ENCODE results near the gene GABPB1. TPM values are rescaled to one million over a fixed set of nuclear protein-coding genes. Genes with fewer than 3 reads are reported as not detected.

Gene GABPB1
- polyA plus RNA-seq, 3 donors, result 12.9 to 15.1 (median 14.9) TPM

- Mint-ChIP-seq H3K27ac (peak overlapping the region; percentile 99 to 100 (median 99)), H3K9me3 (no peaks in the 10 kb centered on the region), H3K4me1 (peaks cover 48% of the 10 kb centered on the region), H3K4me3 (peak overlapping the region; percentile 93 to 96), H3K36me3 (peaks cover 17% of the 10 kb centered on the region in 2 donors), H3K27me3 (ENCODE audit: low read depth in 3 of 3) (no peaks in the 10 kb centered on the region)
- Histone ChIP-seq H3K36me3 (replicated peaks in 1 of 2; ENCODE audit: control insufficient read depth in 1 of 2, insufficient read depth in 2 of 2, low read length in 2 of 2) (no peaks in the 10 kb centered on the region), H3K4me3 (replicated peaks in 1 of 3; ENCODE audit: low read depth in 2 of 3, low read length in 3 of 3) (peak overlapping the region; percentile 75 to 90 (median 84)), H3K79me2 (ENCODE audit: insufficient read depth, low read length) (peaks cover 96% of the 10 kb centered on the region), H3K4me2 (replicated peaks; ENCODE audit: extremely low read depth, low read length, poor library complexity, severe bottlenecking) (peak overlapping the region; percentile 95), H3K27ac (ENCODE audit: low read depth in 1 of 2, low read length in 2 of 2) (peak overlapping the region; percentile 95 to 96), H3K9ac (ENCODE audit: insufficient read depth, low read length, poor library complexity, severe bottlenecking) (peak overlapping the region; percentile 100), H4K20me1 (ENCODE audit: insufficient read depth, low read length) (peaks cover 31% of the 10 kb centered on the region), H2AFZ (ENCODE audit: insufficient read depth, low read depth, low read length, poor library complexity, severe bottlenecking) (no peak overlapping the region), H3K9me3 (replicated peaks in 1 of 2; ENCODE audit: control insufficient read depth in 1 of 2, insufficient read depth in 1 of 2, low read length in 2 of 2) (no peaks in the 10 kb centered on the region), H3K4me1 (ENCODE audit: control insufficient read depth in 1 of 2, insufficient read depth in 2 of 2, low read length in 2 of 2) (peaks cover 44 to 60% of the 10 kb centered on the region in 2 donors), H3K27me3 (ENCODE audit: control insufficient read depth in 2 of 2, insufficient read depth in 2 of 2, low read length in 2 of 2) (no peaks in the 10 kb centered on the region)
- TF ChIP-seq, protein P1, sequence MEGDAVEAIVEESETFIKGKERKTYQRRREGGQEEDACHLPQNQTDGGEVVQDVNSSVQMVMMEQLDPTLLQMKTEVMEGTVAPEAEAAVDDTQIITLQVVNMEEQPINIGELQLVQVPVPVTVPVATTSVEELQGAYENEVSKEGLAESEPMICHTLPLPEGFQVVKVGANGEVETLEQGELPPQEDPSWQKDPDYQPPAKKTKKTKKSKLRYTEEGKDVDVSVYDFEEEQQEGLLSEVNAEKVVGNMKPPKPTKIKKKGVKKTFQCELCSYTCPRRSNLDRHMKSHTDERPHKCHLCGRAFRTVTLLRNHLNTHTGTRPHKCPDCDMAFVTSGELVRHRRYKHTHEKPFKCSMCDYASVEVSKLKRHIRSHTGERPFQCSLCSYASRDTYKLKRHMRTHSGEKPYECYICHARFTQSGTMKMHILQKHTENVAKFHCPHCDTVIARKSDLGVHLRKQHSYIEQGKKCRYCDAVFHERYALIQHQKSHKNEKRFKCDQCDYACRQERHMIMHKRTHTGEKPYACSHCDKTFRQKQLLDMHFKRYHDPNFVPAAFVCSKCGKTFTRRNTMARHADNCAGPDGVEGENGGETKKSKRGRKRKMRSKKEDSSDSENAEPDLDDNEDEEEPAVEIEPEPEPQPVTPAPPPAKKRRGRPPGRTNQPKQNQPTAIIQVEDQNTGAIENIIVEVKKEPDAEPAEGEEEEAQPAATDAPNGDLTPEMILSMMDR (IDR thresholded peaks at IDR 0.05), result no peak
- intact Hi-C loops (cut with micrococcal nuclease), result loop anchor here (5.0 to 10.0 kb wide), 5 partner anchors 69 to 561 kb away; partner anchors contain the start of genes USP8 (in 2 of the 2) and ATP8B4 (in 1 of the 2)
- peak; percentile 79 to 86 (median 86) for DNase-seq
- 0% methylated on average over 1 of the region's 6 CpGs for WGBS (ENCODE audit: insufficient coverage)
Observed at GRCh38 chr15:50353251-50353974, 1.6 kb downstream of the GABPB1 start.

DNA sequence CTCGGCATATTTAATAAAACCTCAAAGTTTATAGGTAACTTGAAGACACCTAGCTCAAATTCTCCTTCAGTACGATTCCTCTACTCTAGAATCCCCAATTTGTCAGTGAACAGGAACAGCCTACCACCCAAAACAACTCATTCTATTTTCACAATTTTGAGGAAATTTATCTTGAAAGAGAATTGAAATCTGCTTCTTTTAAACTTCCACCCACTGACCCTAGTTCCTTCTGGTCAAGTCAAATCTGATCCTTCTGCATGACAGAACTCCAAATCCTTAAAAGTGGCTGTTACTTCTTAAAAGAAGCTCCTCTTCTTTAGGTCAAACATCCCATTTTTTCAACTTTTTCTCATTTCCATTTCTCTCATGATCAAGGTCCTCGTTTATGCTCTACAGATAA, 4.4 kb downstream of the GABPB1 start:
- H3K4me1 Mint-ChIP-seq, result peaks cover 40% of the 10 kb centered on the region

More for the DNA sequence above, 4.4 kb downstream of the GABPB1 start:
- Mint-ChIP-seq H3K9me3 (no peaks in the 10 kb centered on the region), H3K36me3 (peaks cover 8 to 14% of the 10 kb centered on the region in 2 donors), H3K27me3 (ENCODE audit: low read depth in 3 of 3) (no peaks in the 10 kb centered on the region), H3K4me3 (peak overlapping the region; percentile 4 to 66), H3K27ac (peak overlapping the region; percentile 2 to 83 (median 77))
- Histone ChIP-seq H3K36me3 (replicated peaks in 1 of 2; ENCODE audit: control insufficient read depth in 1 of 2, insufficient read depth in 2 of 2, low read length in 2 of 2) (no peaks in the 10 kb centered on the region), H3K4me3 (replicated peaks in 1 of 3; ENCODE audit: low read depth in 2 of 3, low read length in 3 of 3) (peak overlapping the region in 1 of 3 experiments; percentile 14), H2AFZ (ENCODE audit: insufficient read depth, low read depth, low read length, poor library complexity, severe bottlenecking) (no peak overlapping the region), H3K9ac (ENCODE audit: insufficient read depth, low read length, poor library complexity, severe bottlenecking) (no peak overlapping the region), H3K27ac (ENCODE audit: low read depth in 1 of 2, low read length in 2 of 2) (peak overlapping the region in 1 of 2 donors; percentile 41), H3K79me2 (ENCODE audit: insufficient read depth, low read length) (peaks cover 99% of the 10 kb centered on the region), H3K9me3 (replicated peaks in 1 of 2; ENCODE audit: control insufficient read depth in 1 of 2, insufficient read depth in 1 of 2, low read length in 2 of 2) (no peaks in the 10 kb centered on the region), H3K27me3 (ENCODE audit: control insufficient read depth in 2 of 2, insufficient read depth in 2 of 2, low read length in 2 of 2) (no peaks in the 10 kb centered on the region), H3K4me2 (replicated peaks; ENCODE audit: extremely low read depth, low read length, poor library complexity, severe bottlenecking) (peak overlapping the region; percentile 95), H3K4me1 (ENCODE audit: control insufficient read depth in 1 of 2, insufficient read depth in 2 of 2, low read length in 2 of 2) (peaks cover 31 to 43% of the 10 kb centered on the region in 2 donors), H4K20me1 (ENCODE audit: insufficient read depth, low read length) (peaks cover 35% of the 10 kb centered on the region)
- 63% methylated on average over 1 of the region's 3 CpGs for WGBS (ENCODE audit: insufficient coverage)
- DNase-seq, result no peak
- TF ChIP-seq, protein P1 (IDR thresholded peaks at IDR 0.05), result no peak
- intact Hi-C loops (cut with micrococcal nuclease), result loop anchor here (5.0 to 10.0 kb wide), 5 partner anchors 72 to 564 kb away; partner anchors contain the start of genes USP8 (in 2 of the 2) and ATP8B4 (in 1 of the 2)
